AG04450 (cell line): Measurements from ENCODE around the gene RET. TPM values are rescaled to one million over a fixed set of nuclear protein-coding genes. Genes with fewer than 3 reads are reported as not detected.

Source experiments
- CTCF ChIA-PET: fragments of 300-600, 350-600 bp; formaldehyde crosslinking; extraction: SDS; loops from one replicate; lab custom pipeline; 2022; ENCODE audit warnings: antibody characterized with exemption, inconsistent platforms; lab: Charles Lee
- POLR2A ChIA-PET: fragments of 350-600 bp; formaldehyde crosslinking; extraction: SDS; loops from one replicate; lab custom pipeline; 2021; ENCODE audit warnings: antibody characterized with exemption, inconsistent platforms; lab: Yijun Ruan, JAX
- DNase-seq: peaks from one replicate; pipeline ENCODE4 v3.0.0-alpha.2; 2011; ENCODE audit warnings: low read depth, low spot score
- H3K27ac ChIP-seq: one replicate; pipeline ENCODE4 v1.5.1; 2012; ENCODE audit warnings: low read depth, low read length, control low read depth
- H3K27me3 ChIP-seq: one replicate; pipeline ENCODE4 v1.6.0; 2012; ENCODE audit warnings: low read length; ENCODE audit not compliant: control insufficient read depth, insufficient read depth
- H3K4me3 ChIP-seq: 2 replicates; pipeline ENCODE4 v1.5.1; 2011; ENCODE audit warnings: mild to moderate bottlenecking, low read depth, low read length, control low read depth
- H3K9me3 ChIP-seq: 2 replicates; pipeline ENCODE4 v1.5.1; 2012; ENCODE audit warnings: low read length; ENCODE audit not compliant: control insufficient read depth, insufficient read depth
- CTCF ChIP-seq: IDR thresholded peaks from 2 replicates; pipeline ENCODE4 v1.5.1; 2011; ENCODE audit warnings: low read depth, low read length, control low read depth, inconsistent platforms
- polyA plus RNA-seq: library from polyadenylated mRNA; depleted of rRNA; stranded (reverse); fragments of >200 nt; gene quantifications from 2 replicates; pipeline ENCODE4 v1.2.3, GENCODE V29; 2011; rRNA removed

Gene RET
- polyA plus RNA-seq, 1 experiment, result 0.06 TPM

- ChIA-PET POLR2A (no interaction called here), CTCF (interaction anchor here (0.6 kb wide), 1 partner anchor 17 kb away, joined by 4 read pairs; no protein-coding TSS in a partner anchor)
- H3K4me3 ChIP-seq, result no peak overlapping the region
- no peak for DNase-seq
- H3K27ac ChIP-seq, result no peak overlapping the region
- H3K9me3 ChIP-seq, result no peaks in the 10 kb centered on the region
- no peak for TF ChIP-seq CTCF
- H3K27me3 ChIP-seq, result no peaks in the 10 kb centered on the region
These were observed 98.1 kb downstream of the RET start for GRCh38 chr10:43174969-43175368.

- ChIA-PET POLR2A (no interaction called here), CTCF (no interaction called here)
- no peak overlapping the region for H3K27ac ChIP-seq
- no peaks in the 10 kb centered on the region for H3K27me3 ChIP-seq
- H3K4me3 ChIP-seq, result no peak overlapping the region
- H3K9me3 ChIP-seq, result no peaks in the 10 kb centered on the region
- no peak for TF ChIP-seq CTCF
- DNase-seq, result no peak
These were observed 99.4 kb downstream of the RET start for GRCh38 chr10:43176271-43176670.

- CTCF ChIA-PET, result no interaction called here
- TF ChIP-seq CTCF, result no peak
These were observed 100.7 kb downstream of the RET start for GRCh38 chr10:43177595-43177994.

More at GRCh38 chr10:43177595-43177994, 100.7 kb downstream of the RET start:
- no peak overlapping the region for H3K4me3 ChIP-seq
- H3K9me3 ChIP-seq, result no peaks in the 10 kb centered on the region
- POLR2A ChIA-PET, result no interaction called here
- no peak overlapping the region for H3K27ac ChIP-seq
- no peaks in the 10 kb centered on the region for H3K27me3 ChIP-seq
- no peak for DNase-seq

Other genes starting within 250 kb of the RET start
- gene CSGALNACT2, start 61.4 kb downstream of the RET start, polyA plus RNA-seq, result 16.5 and 23.0 TPM in 2 replicates
- gene RASGEF1A, start 190.0 kb downstream of the RET start, polyA plus RNA-seq, result 0.10 TPM in 2 replicates